Measurements from ENCODE around the gene PDCD1LG2.

The PDCD1LG2 gene

DNA sequence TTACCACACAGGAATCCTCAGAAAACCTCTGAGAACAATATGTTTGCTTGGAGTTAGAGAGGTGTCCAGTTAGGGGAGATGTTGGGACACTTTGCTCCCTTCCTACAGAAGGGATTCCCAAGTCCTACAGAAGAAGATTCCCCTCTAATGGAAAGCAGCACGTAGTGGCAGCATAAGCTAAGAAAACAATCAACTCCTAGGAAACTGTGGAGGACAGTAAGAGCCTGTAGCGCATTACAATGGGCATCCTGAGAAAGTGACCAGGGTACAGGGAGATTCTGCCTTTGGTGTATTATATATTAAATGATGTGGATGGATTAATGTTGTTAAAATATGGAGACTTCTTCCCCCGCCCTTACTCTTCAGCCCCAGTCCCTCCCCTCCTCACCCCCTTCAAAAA lies 104.7 kb downstream of the PDCD1LG2 start:
- no peak for DNase-seq

GRCh38 chr9:5617749-5618148 lies 107.4 kb downstream of the PDCD1LG2 start:
- no peak for DNase-seq

GRCh38 chr9:5620494-5620893 lies 110.2 kb downstream of the PDCD1LG2 start:
- DNase-seq: no peak
